Activated naive CD4-positive, alpha-beta T cell treated with anti-CD3 and anti-CD28 coated beads for 36 hours (primary cell): ENCODE measurements around the gene MYCBPAP. TPM values are rescaled to one million over a fixed set of nuclear protein-coding genes. Genes with fewer than 3 reads are reported as not detected.

ENCODE experiments used
- CTCF ChIA-PET: fragments of 350-600 bp; sonication (Branson Sonifier 250); formaldehyde crosslinking; loops from one replicate; lab custom pipeline; 2021; ENCODE audit warnings: antibody characterized with exemption; lab: Charles Lee
- DNase-seq: peaks from one replicate; pipeline ENCODE4 v3.0.0-alpha.2; 2020
- H3K27ac Mint-ChIP-seq: one replicate; pipeline ENCODE4 v1.8.0; 2021; ENCODE audit warnings: mild to moderate bottlenecking, mixed read lengths
- H3K27me3 Mint-ChIP-seq: one replicate; pipeline ENCODE4 v1.8.0; 2021; ENCODE audit warnings: low read depth, mixed read lengths
- H3K36me3 Mint-ChIP-seq: one replicate; pipeline ENCODE4 v1.8.0; 2021; ENCODE audit warnings: low read depth, mixed read lengths
- H3K4me1 Mint-ChIP-seq: one replicate; pipeline ENCODE4 v1.8.0; 2021; ENCODE audit warnings: low read depth, mixed read lengths
- H3K4me3 Mint-ChIP-seq: one replicate; pipeline ENCODE4 v1.8.0; 2021; ENCODE audit warnings: mild to moderate bottlenecking, moderate library complexity, mixed read lengths
- H3K9me3 Mint-ChIP-seq: one replicate; pipeline ENCODE4 v1.8.0; 2021; ENCODE audit warnings: mixed read lengths
- intact Hi-C: fragments of 100-400 bp; cut with micrococcal nuclease; formaldehyde crosslinking; loops from one replicate; pipeline ENCODE4 v1.15.1; 2023
- total RNA-seq, 2 experiments: library from RNA; stranded (reverse); gene quantifications; one replicate each; pipeline ENCODE4 v1.2.3, GENCODE V29; 2021

Gene MYCBPAP
- total RNA-seq, 2 experiments from 2014 or later: 5.5 to 5.8 TPM

- Mint-ChIP-seq H3K27ac (no peak overlapping the region), H3K4me1 (peaks cover 23% of the 10 kb centered on the region), H3K27me3 (peaks cover 30% of the 10 kb centered on the region), H3K4me3 (no peak overlapping the region), H3K36me3 (no peaks in the 10 kb centered on the region), H3K9me3 (no peaks in the 10 kb centered on the region)
- intact Hi-C loops: no loop called here
- CTCF ChIA-PET: no interaction called here
- no peak for DNase-seq
Observed at GRCh38 chr17:50558091-50558490, 49.9 kb downstream of the MYCBPAP start.

- Mint-ChIP-seq H3K4me3 (no peak overlapping the region), H3K27ac (no peak overlapping the region), H3K9me3 (no peaks in the 10 kb centered on the region), H3K4me1 (peaks cover 23% of the 10 kb centered on the region), H3K27me3 (peaks cover 34% of the 10 kb centered on the region), H3K36me3 (no peaks in the 10 kb centered on the region)
- no peak for DNase-seq
- intact Hi-C loops: no loop called here
- CTCF ChIA-PET: no interaction called here
Observed at GRCh38 chr17:50558581-50558940, 50.3 kb downstream of the MYCBPAP start.

- H3K27ac Mint-ChIP-seq: no peak overlapping the region
- H3K27me3 Mint-ChIP-seq: peaks cover 39% of the 10 kb centered on the region
- peaks cover 23% of the 10 kb centered on the region for H3K4me1 Mint-ChIP-seq
- H3K36me3 Mint-ChIP-seq: no peaks in the 10 kb centered on the region
- DNase-seq: peak; percentile 59
- no peaks in the 10 kb centered on the region for H3K9me3 Mint-ChIP-seq
- intact Hi-C loops: no loop called here
- H3K4me3 Mint-ChIP-seq: peak overlapping the region; percentile 58
- CTCF ChIA-PET: interaction anchor here (1.0 to 1.6 kb wide), 2 partner anchors 67 to 162 kb away, joined by 3 to 5 read pairs; partner anchors contain the start of gene LRRC59
Observed at GRCh38 chr17:50558941-50559614, 50.8 kb downstream of the MYCBPAP start.

GRCh38 chr17:50559674-50560184 is 51.5 kb downstream of the MYCBPAP start:
- intact Hi-C loops: loop anchor here (1.0 to 5.0 kb wide), 3 partner anchors 68 to 148 kb away; partner anchors contain the start of genes ANKRD40 and RSAD1
- peak; percentile 50 for DNase-seq
- no peaks in the 10 kb centered on the region for H3K9me3 Mint-ChIP-seq
- H3K4me1 Mint-ChIP-seq: peaks cover 23% of the 10 kb centered on the region
- H3K36me3 Mint-ChIP-seq: no peaks in the 10 kb centered on the region
- peak overlapping the region; percentile 66 for H3K4me3 Mint-ChIP-seq
- CTCF ChIA-PET: interaction anchor here (1.0 to 1.6 kb wide), 5 partner anchors 9 to 162 kb away, joined by 3 to 5 read pairs (median 3); partner anchors contain the start of gene LRRC59
- no peak overlapping the region for H3K27ac Mint-ChIP-seq
- H3K27me3 Mint-ChIP-seq: peaks cover 45% of the 10 kb centered on the region

- H3K27me3 Mint-ChIP-seq: peaks cover 48% of the 10 kb centered on the region
- CTCF ChIA-PET: interaction anchor here (1.0 to 1.6 kb wide), 5 partner anchors 9 to 163 kb away, joined by 3 to 5 read pairs (median 3); partner anchors contain the start of gene LRRC59
- intact Hi-C loops: loop anchor here (1.0 to 5.0 kb wide), 3 partner anchors 67 to 147 kb away; partner anchors contain the start of genes ANKRD40 and RSAD1
- DNase-seq: peak; percentile 89
- peaks cover 27% of the 10 kb centered on the region for H3K4me1 Mint-ChIP-seq
- H3K27ac Mint-ChIP-seq: no peak within 1 kb of the TSS
- no peaks in the 10 kb centered on the region for H3K9me3 Mint-ChIP-seq
- H3K36me3 Mint-ChIP-seq: no peaks in the 10 kb centered on the region
- H3K4me3 Mint-ChIP-seq: peak within 1 kb of the TSS; percentile 66
Observed at GRCh38 chr17:50560185-50560824, 52.1 kb downstream of the MYCBPAP start, which contains the start of gene CACNA1G. TSS of gene CACNA1G (plus strand) at chr17:50560715. CDS start at chr17:50561460, 745 bp downstream.

GRCh38 chr17:50560931-50561745 is 52.9 kb downstream of the MYCBPAP start:
- peaks cover 27% of the 10 kb centered on the region for H3K4me1 Mint-ChIP-seq
- H3K27ac Mint-ChIP-seq: no peak overlapping the region
- H3K4me3 Mint-ChIP-seq: no peak overlapping the region
- DNase-seq: peak; percentile 41
- intact Hi-C loops: loop anchor here (1.0 to 5.0 kb wide), 3 partner anchors 66 to 146 kb away; partner anchors contain the start of genes ANKRD40 and RSAD1
- CTCF ChIA-PET: interaction anchor here (0.5 to 1.6 kb wide), 5 partner anchors 10 to 180 kb away, joined by 3 to 5 read pairs (median 3); partner anchors contain the start of gene LRRC59
- no peaks in the 10 kb centered on the region for H3K36me3 Mint-ChIP-seq
- peaks cover 55% of the 10 kb centered on the region for H3K27me3 Mint-ChIP-seq
- no peaks in the 10 kb centered on the region for H3K9me3 Mint-ChIP-seq

- CTCF ChIA-PET: interaction anchor here (0.5 to 1.7 kb wide), 5 partner anchors 12 to 311 kb away, joined by 3 to 6 read pairs (median 3); no protein-coding TSS in a partner anchor
- Mint-ChIP-seq H3K4me1 (peaks cover 27% of the 10 kb centered on the region), H3K36me3 (no peaks in the 10 kb centered on the region), H3K9me3 (no peaks in the 10 kb centered on the region), H3K27ac (no peak overlapping the region), H3K27me3 (peaks cover 61% of the 10 kb centered on the region), H3K4me3 (no peak overlapping the region)
- intact Hi-C loops: loop anchor here (5.0 kb wide), 2 partner anchors 66 to 146 kb away; partner anchors contain the start of gene ANKRD40
- no peak for DNase-seq
Observed at GRCh38 chr17:50561746-50562141, 53.5 kb downstream of the MYCBPAP start.

- H3K27me3 Mint-ChIP-seq: peaks cover 59% of the 10 kb centered on the region
- no peak for DNase-seq
- H3K4me1 Mint-ChIP-seq: peaks cover 27% of the 10 kb centered on the region
- H3K27ac Mint-ChIP-seq: no peak overlapping the region
- no peaks in the 10 kb centered on the region for H3K9me3 Mint-ChIP-seq
- intact Hi-C loops: loop anchor here (5.0 kb wide), 2 partner anchors 65 to 145 kb away; partner anchors contain the start of gene ANKRD40
- H3K36me3 Mint-ChIP-seq: no peaks in the 10 kb centered on the region
- CTCF ChIA-PET: interaction anchor here (0.5 to 1.7 kb wide), 11 partner anchors 13 to 310 kb away, joined by 3 to 7 read pairs (median 4); partner anchors contain the start of gene ANKRD40
- H3K4me3 Mint-ChIP-seq: peak overlapping the region; percentile 13
Observed at GRCh38 chr17:50562242-50563091, 54.2 kb downstream of the MYCBPAP start.

- Mint-ChIP-seq H3K4me1 (peaks cover 27% of the 10 kb centered on the region), H3K27ac (no peak overlapping the region), H3K27me3 (peaks cover 57% of the 10 kb centered on the region), H3K4me3 (no peak overlapping the region), H3K9me3 (no peaks in the 10 kb centered on the region), H3K36me3 (no peaks in the 10 kb centered on the region)
- DNase-seq: no peak
- CTCF ChIA-PET: interaction anchor here (0.8 to 1.7 kb wide), 9 partner anchors 13 to 145 kb away, joined by 3 to 7 read pairs (median 4); partner anchors contain the start of gene ANKRD40
- intact Hi-C loops: loop anchor here (5.0 kb wide), 2 partner anchors 64 to 144 kb away; partner anchors contain the start of gene ANKRD40
Observed at GRCh38 chr17:50563092-50563511, 54.9 kb downstream of the MYCBPAP start.

- CTCF ChIA-PET: no interaction called here
- peaks cover 46% of the 10 kb centered on the region for H3K27me3 Mint-ChIP-seq
- H3K9me3 Mint-ChIP-seq: no peaks in the 10 kb centered on the region
- peaks cover 12% of the 10 kb centered on the region for H3K4me1 Mint-ChIP-seq
- no peak for DNase-seq
- H3K36me3 Mint-ChIP-seq: no peaks in the 10 kb centered on the region
- H3K27ac Mint-ChIP-seq: no peak overlapping the region
- intact Hi-C loops: loop anchor here (5.0 kb wide), 2 partner anchors 62 to 142 kb away; partner anchors contain the start of gene ANKRD40
- H3K4me3 Mint-ChIP-seq: no peak overlapping the region
Observed at GRCh38 chr17:50564916-50565315, 56.7 kb downstream of the MYCBPAP start.
